ENCODE results near the gene PIGX.

Gene PIGX

GRCh38 chr3:196711838-196712513, at the start of gene PIGX, which contains the start of gene CEP19:
Gene PIGX, plus strand, starts transcription at chr3:196712377.
Gene CEP19, minus strand, starts transcription at chr3:196712250. Its CDS starts 3,593 bp downstream, at chr3:196708657.
- peak; percentile 53 for DNase-seq (ENCODE audit: low read depth, low spot score)

GRCh38 chr3:196662711-196663571, 49.2 kb upstream of the PIGX start:
- DNase-seq (ENCODE audit: low read depth, low spot score) = no peak

- no peak for DNase-seq (ENCODE audit: low read depth, low spot score)
Measured at GRCh38 chr3:196666001-196666867, 45.9 kb upstream of the PIGX start.

DNA sequence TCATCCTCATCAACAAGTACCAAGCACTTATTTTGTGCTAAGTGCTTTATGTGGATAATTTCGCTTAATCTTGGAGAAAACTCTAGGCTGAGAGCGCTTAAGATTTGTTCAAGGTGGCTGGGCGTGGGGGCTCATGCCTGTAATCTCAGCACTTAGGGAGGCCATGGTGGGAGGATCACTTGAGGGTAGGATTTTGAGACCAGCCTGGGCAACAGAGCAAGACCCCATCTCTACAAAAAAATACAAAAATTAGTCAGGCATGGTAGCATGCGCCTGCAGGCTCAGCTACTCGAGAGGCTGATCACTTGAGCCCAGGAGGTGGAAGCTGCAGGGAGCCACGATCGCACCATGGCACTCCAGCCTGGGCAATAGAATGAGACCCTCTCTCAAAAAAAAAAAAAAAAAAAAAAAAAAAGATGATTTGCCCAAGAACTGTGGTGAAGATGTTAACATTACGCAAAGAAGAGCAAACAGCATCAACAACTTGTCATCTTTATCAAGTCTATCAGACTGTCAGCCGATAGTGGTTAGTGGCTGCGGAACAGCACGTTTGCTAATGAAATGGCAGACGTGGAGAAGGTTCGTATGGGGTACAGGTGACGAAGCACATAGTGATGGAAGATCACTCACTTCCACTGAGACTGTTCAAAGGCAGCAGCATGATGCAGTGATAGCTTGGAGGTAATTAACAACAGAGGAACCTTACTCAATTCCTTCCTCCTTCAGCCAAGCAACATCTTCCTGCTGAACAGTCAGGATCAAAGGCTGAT, 44.9 kb upstream of the PIGX start:
- DNase-seq (ENCODE audit: low read depth, low spot score) = no peak

DNA sequence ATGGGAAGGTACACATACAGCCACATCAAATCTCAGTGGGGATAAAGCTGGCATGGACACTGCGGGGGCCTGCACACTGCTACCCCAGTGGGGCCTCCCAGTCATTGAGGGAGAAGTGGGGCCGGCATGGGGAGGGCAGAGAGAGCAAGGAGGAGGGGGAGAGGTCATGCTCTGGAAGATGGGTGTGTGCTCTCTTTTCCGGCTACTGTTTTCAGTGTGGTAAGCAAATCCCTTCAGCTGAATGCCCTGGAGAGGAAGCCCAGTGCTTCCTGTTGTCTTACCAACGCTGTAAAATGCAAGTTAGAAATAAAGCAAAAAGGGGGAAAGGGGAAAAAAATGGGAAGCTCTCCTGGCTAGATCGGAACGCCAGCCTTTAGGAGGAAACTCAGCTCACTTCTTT, 41.8 kb upstream of the PIGX start:
- DNase-seq (ENCODE audit: low read depth, low spot score) = no peak

- DNase-seq (ENCODE audit: low read depth, low spot score) = no peak
Measured at GRCh38 chr3:196673632-196674031, 38.5 kb upstream of the PIGX start.

GRCh38 chr3:196677353-196677752, 34.8 kb upstream of the PIGX start:
- no peak for DNase-seq (ENCODE audit: low read depth, low spot score)

- no peak for DNase-seq (ENCODE audit: low read depth, low spot score)
Measured at GRCh38 chr3:196677931-196678330, 34.2 kb upstream of the PIGX start.

DNA sequence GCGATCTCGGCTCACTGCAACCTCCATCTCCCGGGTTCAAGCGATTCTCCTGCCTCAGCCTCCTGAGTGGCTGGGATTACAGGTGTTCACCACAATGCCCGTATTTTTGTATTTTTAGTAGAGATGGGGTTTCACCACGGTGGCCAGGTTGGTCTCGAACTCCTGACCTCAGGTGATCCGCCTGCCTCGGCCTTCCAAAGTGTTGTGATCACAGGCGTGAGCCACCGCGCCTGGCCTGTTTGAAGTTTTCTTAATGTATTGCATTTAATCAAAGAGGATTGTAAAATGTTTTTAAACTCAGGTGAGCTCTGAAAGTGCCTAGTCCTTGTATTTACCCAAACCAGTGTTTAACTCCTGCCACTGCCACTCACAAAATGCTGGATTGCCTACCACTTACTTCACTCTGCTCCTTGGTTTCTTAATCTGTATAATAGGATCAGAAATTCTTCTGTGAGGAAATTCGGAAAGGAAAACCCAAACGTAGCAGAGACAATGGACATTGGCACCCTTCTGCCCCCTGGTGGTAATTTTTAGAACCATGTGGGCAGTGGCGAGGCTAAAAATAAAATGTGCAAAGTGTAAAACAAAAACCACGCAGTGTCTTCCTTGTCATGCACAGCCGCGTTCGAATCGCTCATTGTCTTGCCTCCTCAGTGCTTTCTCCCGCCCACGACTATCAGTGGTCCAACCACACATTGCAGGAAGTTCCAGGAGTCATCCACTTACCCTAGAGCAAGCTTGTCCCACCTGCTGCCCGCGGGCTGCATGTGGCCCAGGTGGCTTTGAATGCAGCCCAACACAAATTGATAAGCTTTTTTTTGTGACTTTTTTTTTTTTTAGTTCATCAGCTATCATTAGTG, 27.4 kb upstream of the PIGX start:
- no peak for DNase-seq (ENCODE audit: low read depth, low spot score)

- DNase-seq (ENCODE audit: low read depth, low spot score) = no peak
Measured at GRCh38 chr3:196686436-196686835, 25.7 kb upstream of the PIGX start.

DNA sequence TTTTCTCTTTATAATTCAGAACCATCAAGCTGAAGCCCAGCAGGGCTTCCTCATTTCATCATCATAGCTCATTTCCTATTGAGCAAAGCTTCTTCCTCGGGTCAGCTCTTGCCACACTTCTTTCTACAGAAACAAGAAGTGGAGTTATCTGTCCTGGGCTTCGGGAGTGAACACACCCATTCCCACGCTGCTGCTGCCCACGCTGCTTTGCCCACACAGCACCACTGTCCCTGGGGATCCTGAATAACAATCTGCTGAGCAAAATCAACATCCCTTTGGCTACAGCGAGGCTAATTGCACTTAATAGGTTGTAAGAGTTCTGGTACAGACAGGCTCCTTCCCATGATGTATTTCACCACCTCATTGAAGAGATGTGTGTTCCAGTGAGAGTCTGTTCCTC, 23.8 kb upstream of the PIGX start:
- no peak for DNase-seq (ENCODE audit: low read depth, low spot score)

DNA sequence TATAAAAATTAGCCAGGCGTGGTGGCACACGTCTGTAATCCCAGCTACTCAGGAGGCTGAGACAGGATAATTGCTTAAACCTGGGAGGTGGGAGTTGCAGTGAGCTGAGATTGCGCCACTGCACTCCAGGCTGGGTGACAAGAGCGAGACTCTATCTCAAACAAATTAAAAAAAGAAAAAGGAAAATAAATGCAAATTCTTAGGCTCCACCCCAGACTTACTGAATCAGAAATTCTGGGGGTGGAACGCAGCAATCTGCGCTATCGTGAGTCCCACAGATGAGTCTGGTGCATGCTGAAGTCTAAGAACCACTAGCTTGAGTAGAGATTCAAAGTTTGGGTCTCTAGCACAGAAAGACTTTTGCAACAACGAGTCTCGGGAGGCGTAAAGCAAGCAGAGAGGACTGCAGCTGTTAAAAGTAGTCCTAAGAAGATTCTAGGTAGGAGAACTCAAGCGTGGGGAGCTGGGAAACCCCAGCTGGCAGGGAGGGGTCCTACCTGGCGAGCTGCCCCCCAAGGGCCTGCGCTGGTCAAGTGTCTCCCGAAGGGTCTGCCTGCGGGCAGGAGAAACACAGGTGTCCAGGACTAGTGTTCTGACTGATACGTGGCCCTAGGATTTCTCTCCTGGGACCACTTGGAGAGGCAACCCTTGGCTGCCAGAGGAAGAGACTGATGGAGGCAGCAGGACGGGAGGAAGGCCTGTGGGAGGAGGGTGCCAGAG, 22.1 kb upstream of the PIGX start:
- DNase-seq (ENCODE audit: low read depth, low spot score) = no peak

GRCh38 chr3:196691386-196691785, 20.8 kb upstream of the PIGX start:
- no peak for DNase-seq (ENCODE audit: low read depth, low spot score)

DNA sequence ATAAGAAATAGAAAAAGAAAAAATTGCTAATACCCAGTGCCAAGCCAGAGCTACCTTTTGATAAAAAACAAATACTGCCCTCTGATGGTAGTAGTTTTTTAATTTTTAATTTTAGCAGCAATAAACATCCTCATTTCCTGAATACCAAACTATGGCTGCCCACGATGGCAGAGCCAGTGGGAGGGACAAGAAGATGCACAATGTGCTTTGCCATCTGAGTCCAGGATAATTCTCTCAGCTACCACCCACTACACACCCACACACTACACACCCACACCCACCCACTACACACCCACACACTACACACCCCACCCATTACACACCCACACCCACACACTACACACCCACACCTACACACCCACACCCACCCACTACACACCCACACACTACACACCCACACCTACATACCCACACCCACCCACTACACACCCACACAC, 18.0 kb upstream of the PIGX start:
- DNase-seq (ENCODE audit: low read depth, low spot score) = no peak

- no peak for DNase-seq (ENCODE audit: low read depth, low spot score)
Measured at GRCh38 chr3:196694941-196695848, 17.0 kb upstream of the PIGX start.

DNA sequence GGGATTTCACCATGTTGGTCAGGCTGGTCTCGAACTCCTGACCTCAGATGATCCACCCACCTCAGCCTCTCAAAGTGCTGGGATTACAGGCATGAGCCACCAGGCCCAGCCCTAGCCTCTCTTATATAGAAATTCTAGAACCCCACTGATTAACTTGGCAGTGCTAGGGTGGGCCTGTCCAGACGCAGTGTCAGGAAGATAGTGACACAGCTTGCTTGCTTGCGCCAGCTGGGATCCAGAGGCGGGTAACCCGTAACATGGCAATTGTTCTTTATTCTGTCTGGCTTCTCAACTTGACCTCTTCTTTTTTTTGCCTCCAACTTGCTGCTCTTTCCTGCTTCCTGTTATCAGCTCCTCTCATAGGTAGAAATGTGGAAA, 16.3 kb upstream of the PIGX start:
- no peak for DNase-seq (ENCODE audit: low read depth, low spot score)

GRCh38 chr3:196697270-196697669, 14.9 kb upstream of the PIGX start:
- DNase-seq (ENCODE audit: low read depth, low spot score) = no peak

DNA sequence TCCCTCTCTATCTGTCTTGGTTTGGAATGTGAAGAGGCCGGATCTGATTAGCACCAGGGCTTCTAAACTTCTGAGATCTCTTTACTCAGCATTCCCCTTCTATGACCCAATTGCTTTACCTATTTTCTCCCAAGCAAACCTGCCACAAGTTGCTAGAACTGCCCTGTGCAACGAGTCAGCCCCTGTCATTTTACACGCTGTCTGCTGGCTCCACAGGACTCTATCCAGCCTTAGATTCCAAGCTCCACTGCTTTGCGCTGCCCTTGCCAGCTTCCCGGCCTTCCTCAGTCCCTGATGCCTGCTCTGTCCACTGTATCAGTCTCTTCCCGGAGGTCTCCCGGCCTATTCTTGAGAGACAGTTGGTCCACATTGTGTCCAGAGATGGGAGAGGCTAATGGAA, 12.4 kb upstream of the PIGX start:
- DNase-seq (ENCODE audit: low read depth, low spot score) = no peak

GRCh38 chr3:196700801-196701200, 11.4 kb upstream of the PIGX start:
- no peak for DNase-seq (ENCODE audit: low read depth, low spot score)

All from smooth muscle cell of the brain vasculature (primary cell).